ENCODE results near the gene FOXJ3.

- TF ChIP-seq CTCF (IDR thresholded peaks at IDR 0.05), result no peak
- TF ChIP-seq POLR2A (IDR thresholded peaks at IDR 0.05), result no peak
Measured at GRCh38 chr1:42239555-42239954, 95.5 kb downstream of the FOXJ3 start.

Measured in breast epithelium (tissue), 3 donors.